HG03280 (cell line): ENCODE results near the gene LRP10.
"Not testable (repeated sequence)": the region's sequence is repeated elsewhere in the genome, so short reads cannot be mapped to it uniquely, and the experiment has no call there.

ENCODE experiments used
- ATAC-seq: cut with Tn5 transposase; IDR thresholded peaks from one replicate; pipeline ENCODE4 v1.9.1; 2021; ENCODE audit warnings: mild to moderate bottlenecking, moderate library complexity; ENCODE audit not compliant: unreplicated experiment

Gene LRP10

DNA sequence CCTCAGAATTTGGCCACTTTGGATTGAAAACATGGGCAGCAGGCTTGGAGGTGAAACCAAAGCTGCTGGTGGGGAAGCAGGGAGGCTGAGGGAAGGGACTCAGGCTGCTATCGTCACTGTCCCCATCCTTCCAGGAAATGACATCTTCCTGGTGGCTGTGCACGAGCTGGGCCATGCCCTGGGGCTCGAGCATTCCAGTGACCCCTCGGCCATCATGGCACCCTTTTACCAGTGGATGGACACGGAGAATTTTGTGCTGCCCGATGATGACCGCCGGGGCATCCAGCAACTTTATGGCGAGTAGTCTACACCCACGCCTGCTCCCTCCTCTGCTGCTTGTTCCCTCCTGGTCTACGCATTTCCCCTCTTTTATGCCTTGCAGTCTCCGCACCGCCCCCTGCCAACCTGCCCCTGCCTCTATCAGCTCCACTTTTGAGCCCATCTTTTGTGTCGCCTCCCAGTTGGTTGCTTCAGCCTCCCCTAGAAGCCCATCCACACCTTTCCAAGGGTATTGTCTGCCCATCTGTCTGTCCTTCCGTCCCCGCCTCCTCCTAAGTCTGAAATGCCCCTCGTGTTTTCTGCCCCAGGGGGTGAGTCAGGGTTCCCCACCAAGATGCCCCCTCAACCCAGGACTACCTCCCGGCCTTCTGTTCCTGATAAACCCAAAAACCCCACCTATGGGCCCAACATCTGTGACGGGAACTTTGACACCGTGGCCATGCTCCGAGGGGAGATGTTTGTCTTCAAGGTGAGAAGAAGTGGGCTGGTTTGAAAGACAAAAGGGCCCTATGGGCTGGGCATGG, 28.2 kb upstream of the LRP10 start:
- ATAC-seq: no peak

DNA sequence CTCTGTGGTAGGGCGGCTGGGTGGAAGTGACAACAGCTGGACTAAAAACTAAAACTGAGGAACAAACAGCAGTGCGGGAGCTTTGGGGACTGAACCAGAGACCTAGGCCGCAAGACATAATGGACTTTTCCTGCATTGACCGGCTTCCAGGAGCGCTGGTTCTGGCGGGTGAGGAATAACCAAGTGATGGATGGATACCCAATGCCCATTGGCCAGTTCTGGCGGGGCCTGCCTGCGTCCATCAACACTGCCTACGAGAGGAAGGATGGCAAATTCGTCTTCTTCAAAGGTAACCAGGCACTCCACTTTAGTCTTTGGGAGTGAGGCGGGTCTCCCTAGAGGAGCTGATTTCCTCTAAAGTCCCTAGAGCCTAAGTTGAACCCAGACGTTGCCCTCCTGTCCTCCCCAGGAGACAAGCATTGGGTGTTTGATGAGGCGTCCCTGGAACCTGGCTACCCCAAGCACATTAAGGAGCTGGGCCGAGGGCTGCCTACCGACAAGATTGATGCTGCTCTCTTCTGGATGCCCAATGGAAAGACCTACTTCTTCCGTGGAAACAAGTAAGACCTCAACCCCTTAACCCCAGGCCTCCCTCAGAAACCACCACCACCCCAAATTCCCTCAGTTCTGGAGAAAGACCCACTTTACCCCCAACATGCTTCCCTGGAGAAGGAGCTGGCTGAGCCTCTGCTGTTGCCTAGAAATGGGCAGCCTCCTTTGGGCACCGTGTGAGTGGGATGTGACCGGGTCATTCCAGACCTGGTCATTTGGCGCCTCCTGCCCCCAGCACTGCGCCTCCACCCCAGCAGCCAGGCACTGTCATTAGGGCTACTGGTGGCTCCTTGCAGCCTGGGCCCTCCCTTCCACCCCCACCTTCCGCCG, 27.1 kb upstream of the LRP10 start:
- no peak for ATAC-seq

DNA sequence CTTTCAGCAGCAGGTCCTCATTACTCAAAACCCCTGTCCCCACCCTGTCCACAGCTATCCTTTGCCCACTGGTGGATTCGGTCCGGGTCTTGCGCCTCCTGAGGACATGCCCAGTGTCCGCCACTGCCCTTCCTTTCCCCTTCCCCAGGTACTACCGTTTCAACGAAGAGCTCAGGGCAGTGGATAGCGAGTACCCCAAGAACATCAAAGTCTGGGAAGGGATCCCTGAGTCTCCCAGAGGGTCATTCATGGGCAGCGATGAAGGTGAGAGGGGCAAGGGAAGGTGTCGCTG, 26.5 kb upstream of the LRP10 start:
- ATAC-seq: no peak

DNA sequence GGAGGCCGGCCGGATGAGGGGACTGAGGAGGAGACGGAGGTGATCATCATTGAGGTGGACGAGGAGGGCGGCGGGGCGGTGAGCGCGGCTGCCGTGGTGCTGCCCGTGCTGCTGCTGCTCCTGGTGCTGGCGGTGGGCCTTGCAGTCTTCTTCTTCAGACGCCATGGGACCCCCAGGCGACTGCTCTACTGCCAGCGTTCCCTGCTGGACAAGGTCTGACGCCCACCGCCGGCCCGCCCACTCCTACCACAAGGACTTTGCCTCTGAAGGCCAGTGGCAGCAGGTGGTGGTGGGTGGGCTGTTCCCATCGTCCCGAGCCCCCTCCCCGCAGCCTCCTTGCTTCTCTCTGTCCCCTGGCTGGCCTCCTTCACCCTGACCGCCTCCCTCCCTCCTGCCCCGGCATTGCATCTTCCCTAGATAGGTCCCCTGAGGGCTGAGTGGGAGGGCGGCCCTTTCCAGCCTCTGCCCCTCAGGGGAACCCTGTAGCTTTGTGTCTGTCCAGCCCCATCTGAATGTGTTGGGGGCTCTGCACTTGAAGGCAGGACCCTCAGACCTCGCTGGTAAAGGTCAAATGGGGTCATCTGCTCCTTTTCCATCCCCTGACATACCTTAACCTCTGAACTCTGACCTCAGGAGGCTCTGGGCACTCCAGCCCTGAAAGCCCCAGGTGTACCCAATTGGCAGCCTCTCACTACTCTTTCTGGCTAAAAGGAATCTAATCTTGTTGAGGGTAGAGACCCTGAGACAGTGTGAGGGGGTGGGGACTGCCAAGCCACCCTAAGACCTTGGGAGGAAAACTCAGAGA, 25.5 kb upstream of the LRP10 start:
- no peak for ATAC-seq

DNA sequence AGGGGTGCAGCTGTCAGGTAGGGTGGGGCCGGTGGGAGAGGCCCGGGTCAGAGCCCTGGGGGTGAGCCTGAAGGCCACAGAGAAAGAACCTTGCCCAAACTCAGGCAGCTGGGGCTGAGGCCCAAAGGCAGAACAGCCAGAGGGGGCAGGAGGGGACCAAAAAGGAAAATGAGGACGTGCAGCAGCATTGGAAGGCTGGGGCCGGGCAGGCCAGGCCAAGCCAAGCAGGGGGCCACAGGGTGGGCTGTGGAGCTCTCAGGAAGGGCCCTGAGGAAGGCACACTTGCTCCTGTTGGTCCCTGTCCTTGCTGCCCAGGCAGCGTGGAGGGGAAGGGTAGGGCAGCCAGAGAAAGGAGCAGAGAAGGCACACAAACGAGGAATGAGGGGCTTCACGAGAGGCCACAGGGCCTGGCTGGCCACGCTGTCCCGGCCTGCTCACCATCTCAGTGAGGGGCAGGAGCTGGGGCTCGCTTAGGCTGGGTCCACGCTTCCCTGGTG, 24.7 kb upstream of the LRP10 start:
- no peak for ATAC-seq

DNA sequence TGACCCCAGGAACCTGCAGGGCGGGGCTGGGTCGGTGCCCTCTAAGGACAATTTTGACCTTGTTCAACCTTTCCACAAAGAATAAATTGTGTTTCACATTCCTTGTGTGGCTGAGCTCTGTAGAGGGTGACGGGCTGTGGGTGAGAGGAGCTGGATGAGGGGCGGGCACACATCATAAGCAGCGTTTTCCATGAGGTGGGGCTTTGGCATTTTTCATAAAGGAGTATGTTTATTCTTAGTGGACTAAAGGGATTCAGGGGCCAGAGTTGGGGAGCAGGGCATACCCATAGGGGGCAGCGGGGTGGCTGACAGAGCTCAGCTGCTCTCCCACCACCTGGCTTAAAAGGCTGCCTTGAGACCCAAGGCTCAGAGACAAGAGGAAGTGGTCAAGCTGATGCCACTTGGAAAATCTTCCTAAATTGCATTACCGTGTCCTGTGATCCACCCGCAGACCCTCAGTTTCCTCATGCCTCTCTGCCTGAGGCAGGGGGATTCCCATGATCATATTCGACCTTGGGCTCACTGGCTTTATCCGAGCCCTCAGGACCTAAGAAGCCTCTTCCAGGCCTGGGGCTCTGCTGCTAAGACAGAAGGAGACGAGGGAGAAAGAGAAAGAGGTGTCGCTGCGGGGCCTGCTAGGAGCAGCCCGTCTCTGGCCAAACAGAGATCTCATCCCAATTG, 23.7 kb upstream of the LRP10 start:
- no peak for ATAC-seq

DNA sequence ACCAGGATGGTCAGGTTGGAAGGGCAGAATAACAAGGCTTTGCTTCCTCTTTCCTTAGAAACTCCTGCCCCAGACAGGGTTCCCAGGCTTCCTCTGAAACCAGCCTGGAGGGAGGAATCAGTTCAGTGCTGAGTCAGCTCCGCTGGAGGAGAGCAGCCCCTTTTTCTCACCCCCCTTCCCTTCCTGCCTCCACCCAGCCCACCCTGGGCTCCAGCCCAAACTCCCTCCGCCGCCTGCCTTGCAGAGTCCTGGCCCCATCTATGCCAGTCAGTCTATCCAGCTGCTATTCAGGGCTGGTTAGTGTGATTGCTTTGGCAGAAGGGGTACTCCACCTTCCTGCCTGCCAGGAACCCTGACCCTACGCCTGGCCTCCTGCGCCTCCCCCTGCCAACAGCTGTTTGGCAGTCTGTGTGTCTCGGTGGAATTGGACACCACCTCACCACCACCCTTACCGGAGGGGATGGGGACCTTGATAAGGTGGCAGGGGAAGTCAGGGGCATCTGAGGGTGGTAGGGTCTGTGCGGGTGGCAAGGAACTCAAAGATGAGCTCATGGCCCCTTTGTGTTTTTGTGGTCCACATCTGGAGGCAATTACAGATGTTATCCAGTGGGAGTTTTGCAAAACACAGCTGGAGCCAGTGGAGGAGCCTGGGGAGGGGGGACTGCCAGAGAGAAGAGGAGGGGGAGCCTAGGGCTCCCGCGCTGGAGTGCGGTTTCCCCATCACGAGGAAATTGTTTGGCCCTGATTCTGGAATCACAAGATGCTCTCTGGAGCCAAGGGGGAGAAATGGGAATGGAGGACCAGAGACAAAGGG, 23.0 kb upstream of the LRP10 start:
- no peak for ATAC-seq

DNA sequence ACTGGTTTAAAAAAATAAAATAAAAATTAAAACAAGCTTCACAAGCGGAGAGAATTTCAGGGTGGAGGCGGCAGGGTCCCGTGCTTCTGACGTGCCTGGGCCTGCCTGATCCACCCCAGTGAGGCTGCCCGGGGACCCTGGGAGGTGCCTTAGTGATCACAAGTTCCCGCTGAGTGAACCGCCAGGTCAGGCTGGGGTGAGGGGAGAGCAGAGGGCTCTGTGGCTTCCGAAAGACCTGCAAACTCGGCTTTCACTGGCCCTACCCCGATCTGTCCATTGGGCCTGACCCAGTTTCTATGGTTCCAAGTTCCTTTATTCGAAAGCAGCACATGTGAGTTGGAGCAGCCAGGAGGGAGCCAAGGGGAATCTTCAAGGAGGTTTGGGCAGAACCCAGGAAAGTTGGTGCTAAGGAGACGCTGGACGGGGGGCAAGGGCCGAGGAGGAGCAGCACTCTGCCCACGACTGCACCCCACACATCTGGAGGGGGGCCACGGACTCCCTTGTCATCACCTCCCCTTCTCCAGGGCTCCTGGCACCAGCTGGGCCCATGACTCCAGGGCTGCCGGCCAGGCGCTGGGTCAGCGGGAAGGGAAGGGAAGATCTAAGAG, 22.2 kb upstream of the LRP10 start:
- no peak for ATAC-seq

DNA sequence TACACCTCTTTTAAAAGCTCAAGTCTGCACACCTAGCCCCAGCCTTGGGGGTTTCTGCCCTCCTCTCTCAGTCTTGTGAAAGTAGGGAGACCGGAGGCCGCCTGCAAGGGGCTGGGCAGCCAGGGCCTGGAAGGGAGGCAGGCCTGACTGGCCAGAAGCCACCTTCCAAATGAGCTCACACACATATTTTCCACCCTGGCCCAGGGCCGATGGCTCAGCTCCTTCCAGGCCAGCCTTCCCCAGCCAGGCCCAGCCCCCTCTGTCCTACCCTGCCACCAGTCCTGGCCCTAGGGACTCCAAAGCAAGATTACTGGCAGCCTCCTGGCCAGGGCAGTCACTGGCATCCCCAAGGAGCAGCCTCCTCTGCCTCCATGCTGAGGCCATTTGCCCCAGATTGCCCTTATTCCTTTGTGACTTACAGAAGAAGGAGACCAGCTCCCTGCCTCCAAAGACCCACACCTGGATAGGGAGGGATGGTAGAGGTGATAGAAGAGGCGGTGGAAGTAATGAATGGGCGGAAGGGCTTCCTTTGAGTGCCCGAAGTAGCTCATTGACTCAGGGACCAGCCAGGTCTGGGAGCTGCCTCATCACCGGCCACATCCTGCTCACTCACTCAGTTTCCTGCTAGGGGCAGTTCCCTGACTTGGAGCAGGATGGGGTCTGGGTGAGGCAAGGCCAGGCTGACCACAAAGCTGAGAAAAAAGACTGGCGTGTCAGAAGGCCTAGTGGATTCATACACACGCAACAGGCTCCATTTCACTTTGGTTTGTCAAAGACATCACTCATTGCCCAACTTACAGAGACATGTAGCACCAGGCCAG, 20.4 kb upstream of the LRP10 start:
- no peak for ATAC-seq

DNA sequence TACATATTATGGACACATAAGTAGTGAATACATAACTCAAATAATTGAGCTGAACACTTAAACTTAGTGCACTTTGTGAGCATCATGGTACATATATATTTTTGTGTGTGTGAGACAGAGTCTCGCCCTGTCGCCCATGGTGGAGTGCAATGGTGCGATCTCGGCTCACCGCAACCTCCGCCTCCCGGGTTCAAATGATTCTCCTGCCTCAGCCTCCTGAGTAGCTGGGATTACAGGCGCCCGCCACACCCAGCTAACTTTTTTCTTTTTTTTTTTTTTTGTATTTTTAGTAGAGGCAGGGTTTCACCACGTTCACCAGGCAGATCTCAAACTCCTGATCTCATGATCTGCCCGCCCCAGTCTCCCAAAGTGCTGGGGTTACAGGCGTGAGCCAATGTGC, 19.4 kb upstream of the LRP10 start:
- ATAC-seq: not testable (repeated sequence)

DNA sequence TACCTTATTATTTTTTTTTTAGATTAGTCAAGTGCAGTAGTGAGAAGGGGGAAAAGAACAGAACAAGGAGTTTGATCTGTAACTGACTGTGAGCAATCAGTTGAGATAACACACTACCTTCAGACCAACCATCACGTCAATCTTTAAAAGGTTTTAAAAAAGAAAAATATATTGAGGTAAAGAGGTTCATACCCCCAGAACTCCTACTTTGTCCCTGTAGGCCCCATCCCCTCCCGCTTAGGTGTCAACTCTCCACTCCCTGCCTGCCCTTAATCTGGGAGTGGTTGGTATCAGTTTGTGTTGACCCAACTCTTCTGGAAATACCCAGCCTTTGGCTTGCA, 19.0 kb upstream of the LRP10 start:
- ATAC-seq: no peak

DNA sequence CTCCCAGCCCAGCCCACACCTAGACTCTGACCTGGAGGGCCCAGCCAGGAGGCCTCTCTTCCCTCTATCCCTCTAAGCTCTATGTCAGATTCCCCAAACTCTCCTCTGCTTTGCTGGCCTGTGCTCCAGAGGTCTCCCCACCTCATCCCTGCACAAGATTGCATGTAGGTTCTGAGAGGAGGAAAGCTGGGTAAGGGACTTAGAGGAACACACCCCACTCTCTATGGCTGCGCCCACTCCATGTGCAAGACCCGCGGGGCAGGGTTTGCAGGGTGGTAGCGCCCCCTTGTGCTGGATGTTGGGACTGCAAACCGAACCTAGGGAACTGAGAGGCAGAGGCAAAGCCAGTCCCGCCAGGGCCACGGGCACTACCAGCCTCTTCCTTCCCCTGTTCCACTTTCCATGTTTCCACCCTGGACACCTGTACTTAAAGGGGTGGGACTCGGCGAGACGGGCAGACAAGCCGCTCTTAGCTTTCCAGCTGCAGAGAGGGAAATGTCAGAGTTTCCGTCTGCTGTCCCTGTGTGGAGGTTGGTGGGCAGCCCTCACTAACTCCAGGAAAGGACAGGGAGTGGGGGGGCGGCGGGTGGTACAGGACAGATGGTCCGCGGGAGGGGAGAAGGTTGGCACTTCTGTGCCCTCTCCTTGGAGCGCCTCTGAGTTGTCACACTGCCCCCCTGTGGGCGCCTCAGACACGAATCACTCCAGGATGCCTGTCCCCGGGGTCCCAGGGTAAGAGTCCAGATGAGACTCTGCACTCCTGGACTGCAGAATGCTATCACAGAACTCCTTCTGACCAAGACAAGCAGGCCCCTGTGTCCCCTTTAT, 18.4 kb upstream of the LRP10 start:
- ATAC-seq: peak; percentile 83

DNA sequence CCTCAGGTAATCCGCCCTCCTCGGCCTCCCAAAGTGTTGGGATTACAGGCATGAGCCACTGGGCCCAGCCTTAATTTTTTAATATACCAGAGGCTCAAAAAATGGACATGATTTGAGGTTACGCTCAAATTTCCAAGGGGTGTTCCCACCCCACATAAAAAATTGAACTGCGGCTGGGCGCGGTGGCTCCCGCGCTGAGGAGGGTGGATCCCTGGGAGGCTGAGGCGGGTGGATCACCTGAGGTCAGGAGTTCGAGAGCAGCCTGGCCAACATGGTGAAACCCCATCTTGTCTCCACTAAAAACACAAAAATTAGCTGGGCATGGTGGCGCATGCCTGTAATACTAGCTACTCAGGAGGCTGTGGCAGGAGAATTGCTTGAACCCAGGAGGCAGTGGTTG, 17.2 kb upstream of the LRP10 start:
- ATAC-seq: not testable (repeated sequence)

DNA sequence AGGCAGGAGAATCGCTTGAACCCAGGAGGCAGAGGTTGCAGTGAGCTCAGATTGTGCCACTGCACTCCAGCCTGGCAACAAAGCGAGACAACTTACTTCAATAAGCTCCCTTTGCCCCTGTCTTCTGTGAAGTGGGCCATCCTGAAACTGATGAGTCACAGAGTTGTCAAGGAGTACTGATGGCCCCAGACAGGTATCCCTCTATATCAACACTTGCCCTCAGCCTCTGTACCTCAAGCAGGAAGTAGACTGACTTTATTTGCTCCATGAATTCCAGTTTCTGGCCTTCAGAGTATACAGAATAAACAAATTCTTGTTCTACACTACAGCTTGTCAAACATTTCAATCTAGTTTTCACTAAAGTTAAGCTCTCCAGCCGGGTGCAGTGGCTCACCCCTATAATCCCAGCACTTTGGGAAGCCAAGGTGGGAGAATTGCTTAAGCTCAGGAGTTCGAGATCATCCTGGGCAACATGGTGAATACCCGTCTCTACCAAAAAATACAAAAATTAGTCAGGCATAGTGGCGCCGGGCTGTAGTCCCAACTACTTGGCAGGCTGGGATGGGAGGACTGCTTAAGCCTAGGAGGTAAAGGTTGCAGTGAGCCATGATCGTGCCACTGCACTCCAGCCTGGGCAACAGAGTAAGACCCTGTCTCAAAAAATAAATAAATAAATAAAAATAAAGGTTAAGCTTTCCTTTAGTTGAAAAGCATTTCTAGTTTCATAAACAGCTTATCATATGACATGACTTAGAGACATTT, 16.4 kb upstream of the LRP10 start:
- ATAC-seq: no peak

DNA sequence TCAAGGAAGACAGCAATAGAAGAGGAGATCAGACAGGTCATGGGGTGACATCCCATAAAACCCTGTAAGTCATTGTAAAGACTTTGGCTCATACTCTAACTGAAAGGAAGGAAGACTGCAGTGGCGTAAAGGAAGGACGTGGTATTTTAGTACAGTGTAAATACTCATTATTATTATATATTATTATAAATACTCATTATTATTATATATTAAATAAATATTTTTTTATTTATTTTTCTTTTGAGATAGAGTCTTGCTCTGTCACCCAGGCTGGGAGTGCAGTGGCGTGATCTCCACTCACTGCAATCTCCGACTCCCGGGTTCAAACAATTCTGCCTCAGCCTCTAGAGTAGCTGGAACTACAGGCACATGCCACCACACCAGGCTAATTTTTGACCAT, 15.1 kb upstream of the LRP10 start:
- no peak for ATAC-seq

DNA sequence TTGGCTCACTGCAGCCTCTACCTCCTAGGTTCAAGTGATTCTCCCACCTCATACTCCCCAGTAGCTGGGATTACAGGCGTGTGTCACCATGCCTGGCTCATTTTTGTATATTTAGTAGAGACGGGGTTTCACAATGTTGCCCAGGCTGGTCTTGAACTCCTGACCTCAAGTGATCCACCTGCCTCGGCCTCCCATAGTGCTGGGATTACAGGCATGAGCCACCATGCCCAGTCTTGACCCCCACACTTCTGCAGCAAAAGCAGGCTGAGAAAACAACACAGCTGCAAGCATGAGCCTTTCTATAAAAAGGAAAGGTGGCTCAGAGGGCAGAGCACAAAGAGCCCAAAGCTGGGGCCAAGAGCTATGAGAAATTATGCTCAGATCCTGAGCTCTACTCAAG, 11.2 kb upstream of the LRP10 start:
- ATAC-seq: not testable (repeated sequence)

DNA sequence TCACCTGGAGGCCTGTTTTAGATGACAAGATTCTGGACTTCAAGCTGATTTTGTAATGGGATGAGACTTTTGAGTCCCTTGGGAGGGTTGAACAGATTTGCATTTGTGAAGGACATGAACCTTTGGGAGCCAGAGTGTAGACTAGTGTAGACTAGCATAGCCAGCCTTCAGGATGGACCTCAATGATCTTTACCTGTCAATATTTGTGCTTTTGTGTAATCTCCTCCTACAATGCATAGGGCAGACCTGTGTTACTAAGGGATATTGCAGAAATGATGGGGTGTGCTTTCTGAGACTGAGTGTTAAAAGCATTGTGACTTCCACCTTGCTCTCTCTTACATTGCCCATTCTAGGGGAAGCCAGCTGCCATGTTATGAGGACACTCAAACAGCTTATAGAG, 9.9 kb upstream of the LRP10 start:
- no peak for ATAC-seq
